Tibial nerve (tissue), 3 donors: ENCODE measurements around the gene CAMK2N1.

Experiments used
- POLR2A ChIP-seq, 2 donors: fragments of 450-650 bp; IDR thresholded peaks; one replicate each; pipeline ENCODE4 v1.6.1; 2017; ENCODE audit warnings: antibody characterized with exemption in 2 of 2, mild to moderate bottlenecking in 2 of 2, moderate library complexity in 2 of 2
- TF ChIP-seq, protein P1 (sequence below), 5 experiments: fragments of 200-600 bp in 3 of 5; fragments of 450-650 bp in 2 of 5; sonication (generic) in 3 of 5; IDR thresholded peaks; one replicate each; pipeline ENCODE4 v1.5.1; 2016 to 2019; ENCODE audit warnings: antibody characterized with exemption in 5 of 5, mild to moderate bottlenecking in 3 of 5, moderate library complexity in 2 of 5

DNA sequence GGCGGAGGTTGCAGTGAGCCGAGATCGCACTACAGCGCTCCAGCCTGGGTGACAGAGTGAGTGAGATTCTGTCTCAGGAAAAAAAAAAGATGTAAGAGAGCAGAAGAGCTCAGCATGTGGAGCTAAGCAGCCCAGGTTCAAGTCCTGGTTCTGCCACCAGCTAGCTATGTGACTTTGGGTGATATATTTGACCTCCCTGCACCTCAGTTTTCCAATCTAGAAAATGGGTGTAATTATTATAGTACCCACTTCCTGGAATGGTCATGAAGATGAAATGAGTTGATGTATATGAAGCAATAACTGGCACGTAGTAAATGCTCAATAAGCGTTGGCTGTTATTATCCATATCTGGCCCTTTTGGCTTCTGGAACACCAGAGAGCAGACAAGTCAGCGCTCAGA, 38.2 kb downstream of the CAMK2N1 start:
- TF ChIP-seq, protein P1, sequence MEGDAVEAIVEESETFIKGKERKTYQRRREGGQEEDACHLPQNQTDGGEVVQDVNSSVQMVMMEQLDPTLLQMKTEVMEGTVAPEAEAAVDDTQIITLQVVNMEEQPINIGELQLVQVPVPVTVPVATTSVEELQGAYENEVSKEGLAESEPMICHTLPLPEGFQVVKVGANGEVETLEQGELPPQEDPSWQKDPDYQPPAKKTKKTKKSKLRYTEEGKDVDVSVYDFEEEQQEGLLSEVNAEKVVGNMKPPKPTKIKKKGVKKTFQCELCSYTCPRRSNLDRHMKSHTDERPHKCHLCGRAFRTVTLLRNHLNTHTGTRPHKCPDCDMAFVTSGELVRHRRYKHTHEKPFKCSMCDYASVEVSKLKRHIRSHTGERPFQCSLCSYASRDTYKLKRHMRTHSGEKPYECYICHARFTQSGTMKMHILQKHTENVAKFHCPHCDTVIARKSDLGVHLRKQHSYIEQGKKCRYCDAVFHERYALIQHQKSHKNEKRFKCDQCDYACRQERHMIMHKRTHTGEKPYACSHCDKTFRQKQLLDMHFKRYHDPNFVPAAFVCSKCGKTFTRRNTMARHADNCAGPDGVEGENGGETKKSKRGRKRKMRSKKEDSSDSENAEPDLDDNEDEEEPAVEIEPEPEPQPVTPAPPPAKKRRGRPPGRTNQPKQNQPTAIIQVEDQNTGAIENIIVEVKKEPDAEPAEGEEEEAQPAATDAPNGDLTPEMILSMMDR (IDR thresholded peaks at IDR 0.05), result no peak
- TF ChIP-seq POLR2A (IDR thresholded peaks at IDR 0.05), result no peak
